Esophagus squamous epithelium (tissue), 5 donors: ENCODE data around the gene LRRC38. TPM values are rescaled to one million over a fixed set of nuclear protein-coding genes. Genes with fewer than 3 reads are reported as not detected.
"Not testable (repeated sequence)": the region's sequence is repeated elsewhere in the genome, so short reads cannot be mapped to it uniquely, and the experiment has no call there.

ENCODE experiments used
- DNase-seq: peaks from one replicate; lab custom pipeline; 2025; lab: John Stamatoyannopoulos, UW
- H3K27ac ChIP-seq, 4 donors: fragments of 200-600 bp; sonication (generic); one replicate each; pipeline ENCODE4 v1.5.1; 2016 to 2019; ENCODE audit warnings: mild to moderate bottlenecking in 1 of 4
- H3K27me3 ChIP-seq, 4 donors: fragments of 200-600 bp; sonication (generic); 1 replicate in 3 of 4; 2 replicates in 1 of 4; pipeline versions ENCODE4 v1.5.1 to v1.6.0; 2017 to 2021; ENCODE audit warnings: antibody characterized with exemption in 1 of 4
- H3K36me3 ChIP-seq, 3 donors: fragments of 200-600 bp; sonication (generic); one replicate each; pipeline ENCODE4 v1.5.1; 2016 to 2019
- H3K4me1 ChIP-seq, 3 donors: fragments of 200-600 bp; sonication (generic); one replicate each; pipeline ENCODE4 v1.5.1; 2017 to 2019
- H3K4me3 ChIP-seq, 4 donors: fragments of 200-600 bp; sonication (generic); 1 replicate in 3 of 4; 2 replicates in 1 of 4; pipeline ENCODE4 v1.5.1; 2016 to 2019; ENCODE audit warnings: mild to moderate bottlenecking in 2 of 4, moderate library complexity in 1 of 4
- H3K9me3 ChIP-seq, 3 donors: fragments of 200-600 bp; sonication (generic); one replicate each; pipeline ENCODE4 v1.5.1; 2016 to 2019
- POLR2A ChIP-seq, 4 donors: fragments of 450-650 bp; IDR thresholded peaks; one replicate each; pipeline ENCODE4 v1.6.1; 2017; ENCODE audit warnings: antibody characterized with exemption in 4 of 4, mild to moderate bottlenecking in 4 of 4, moderate library complexity in 3 of 4
- WGBS, 2 donors: methylation state at CpG; one replicate each; pipeline ENCODE4 v1.1.5; 2018; 5-methylcytosine and 5-hydroxymethylcytosine counted together
- intact Hi-C: fragments of 100-400 bp; cut with DNase I; formaldehyde crosslinking; loops from one replicate; pipeline ENCODE4 v1.15.0; 2022
- total RNA-seq, 4 donors: library from RNA; depleted of rRNA; stranded (reverse); fragments of >200 nt; gene quantifications; one replicate each; pipeline ENCODE4 v1.1.0, GENCODE V29; 2016
- TF ChIP-seq, protein P1 (sequence below), 6 experiments: fragments of 450-650 bp in 4 of 6; fragments of 200-600 bp in 2 of 6; sonication (generic) in 2 of 6; IDR thresholded peaks; one replicate each; pipeline ENCODE4 v1.5.1; 2016 to 2019; ENCODE audit warnings: antibody characterized with exemption in 6 of 6, mild to moderate bottlenecking in 4 of 6, moderate library complexity in 4 of 6
- donor health status: DM: yes; HTN: yes; CAD: no.

The LRRC38 gene
- total RNA-seq, 4 donors from 2014 or later, result 0.19 TPM; not detected in 3

DNA sequence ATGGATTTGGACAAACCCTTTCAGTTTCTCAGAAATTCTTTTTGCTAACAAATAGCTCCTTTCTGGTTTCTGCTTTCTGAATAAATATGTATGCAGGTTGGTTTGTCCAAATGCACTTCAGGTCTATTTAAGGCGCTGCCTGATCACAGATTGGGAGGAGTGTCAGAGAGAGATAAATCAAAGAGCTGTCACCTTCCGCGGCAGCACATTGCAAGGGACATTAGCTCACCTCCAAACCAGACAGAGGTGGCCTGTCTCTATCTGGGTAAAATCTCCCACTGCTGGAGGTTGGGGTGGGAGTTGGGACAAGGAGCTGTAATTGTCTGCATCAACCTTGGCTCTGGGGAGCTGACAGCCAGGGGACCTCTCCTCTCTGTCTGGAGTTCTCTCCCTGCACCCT is 78.3 kb downstream of the LRRC38 start:
- no peaks in the 10 kb centered on the region for H3K36me3 ChIP-seq
- no peak overlapping the region for H3K4me3 ChIP-seq
- TF ChIP-seq POLR2A (IDR thresholded peaks at IDR 0.05), result no peak
- TF ChIP-seq, protein P1, sequence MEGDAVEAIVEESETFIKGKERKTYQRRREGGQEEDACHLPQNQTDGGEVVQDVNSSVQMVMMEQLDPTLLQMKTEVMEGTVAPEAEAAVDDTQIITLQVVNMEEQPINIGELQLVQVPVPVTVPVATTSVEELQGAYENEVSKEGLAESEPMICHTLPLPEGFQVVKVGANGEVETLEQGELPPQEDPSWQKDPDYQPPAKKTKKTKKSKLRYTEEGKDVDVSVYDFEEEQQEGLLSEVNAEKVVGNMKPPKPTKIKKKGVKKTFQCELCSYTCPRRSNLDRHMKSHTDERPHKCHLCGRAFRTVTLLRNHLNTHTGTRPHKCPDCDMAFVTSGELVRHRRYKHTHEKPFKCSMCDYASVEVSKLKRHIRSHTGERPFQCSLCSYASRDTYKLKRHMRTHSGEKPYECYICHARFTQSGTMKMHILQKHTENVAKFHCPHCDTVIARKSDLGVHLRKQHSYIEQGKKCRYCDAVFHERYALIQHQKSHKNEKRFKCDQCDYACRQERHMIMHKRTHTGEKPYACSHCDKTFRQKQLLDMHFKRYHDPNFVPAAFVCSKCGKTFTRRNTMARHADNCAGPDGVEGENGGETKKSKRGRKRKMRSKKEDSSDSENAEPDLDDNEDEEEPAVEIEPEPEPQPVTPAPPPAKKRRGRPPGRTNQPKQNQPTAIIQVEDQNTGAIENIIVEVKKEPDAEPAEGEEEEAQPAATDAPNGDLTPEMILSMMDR (IDR thresholded peaks at IDR 0.05), result no peak
- no peak overlapping the region for H3K27ac ChIP-seq
- WGBS, 2 donors, result 37 to 53% methylated on average over 3 of the region's 3 CpGs
- no peaks in the 10 kb centered on the region for H3K4me1 ChIP-seq
- DNase-seq, result no peak
- no peaks in the 10 kb centered on the region for H3K9me3 ChIP-seq
- H3K27me3 ChIP-seq, result peaks cover 0 to 20% (median 0%) of the 10 kb centered on the region in 4 donors
- intact Hi-C loops, result no loop called here

DNA sequence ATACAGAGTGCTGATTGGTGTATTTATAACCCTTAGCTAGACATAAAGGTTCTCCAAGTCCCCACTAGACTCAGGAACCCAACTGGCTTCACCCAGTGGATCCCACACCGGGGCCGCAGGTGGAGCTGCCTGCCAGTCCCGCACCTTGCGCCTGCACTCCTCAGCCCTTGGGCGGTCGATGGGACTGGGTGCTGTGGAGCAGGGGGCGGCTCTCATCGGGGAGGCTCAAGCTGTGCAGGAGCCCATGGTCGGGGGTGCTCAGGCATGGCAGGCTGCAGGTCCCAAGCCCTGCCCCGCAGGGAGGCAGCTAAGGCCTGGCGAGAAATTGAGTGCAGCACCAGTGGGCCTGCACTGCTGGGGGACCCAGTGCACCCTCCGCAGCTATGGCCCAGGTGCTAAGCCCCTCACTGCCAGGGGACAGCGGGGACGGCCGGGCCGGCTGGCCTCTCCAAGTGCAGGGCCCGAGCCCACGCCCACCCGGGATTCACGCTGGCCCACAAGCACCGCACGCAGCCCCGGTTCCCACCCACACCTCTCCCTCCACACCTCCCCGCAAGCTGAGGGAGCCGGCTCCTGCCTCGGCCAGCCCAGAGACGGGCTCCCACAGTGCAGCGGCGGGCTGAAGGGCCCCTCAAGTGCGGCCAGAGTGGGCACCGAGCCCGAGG is 80.0 kb downstream of the LRRC38 start:
- H3K27ac ChIP-seq, intact Hi-C loops, H3K9me3 ChIP-seq, H3K4me1 ChIP-seq, H3K36me3 ChIP-seq, H3K4me3 ChIP-seq, DNase-seq: not testable (repeated sequence)
- H3K27me3 ChIP-seq, result peaks cover 0 to 25% (median 0%) of the 10 kb centered on the region in 4 donors
- WGBS, 2 donors, result no CpG with 5 or more reads among the region's 32 CpGs

DNA sequence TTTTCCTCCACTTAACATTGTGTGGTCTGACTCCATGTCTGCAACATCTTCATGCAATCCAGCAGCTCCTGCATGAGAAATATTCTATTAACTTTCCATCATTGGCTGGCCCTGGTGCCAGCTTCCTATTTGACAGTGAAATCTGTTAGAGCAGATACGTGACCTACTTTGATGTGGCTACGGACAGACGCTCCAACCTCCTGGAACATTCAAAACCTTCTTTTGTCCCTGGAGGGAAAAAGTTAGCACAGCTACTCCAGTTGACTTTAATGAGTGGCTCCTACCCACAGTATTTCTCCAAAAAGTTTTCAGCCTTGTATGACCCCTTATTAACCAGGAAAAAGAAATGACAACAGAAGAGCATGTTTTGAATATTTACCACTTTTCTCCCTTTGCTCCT is 81.6 kb downstream of the LRRC38 start:
- DNase-seq, result no peak
- no peaks in the 10 kb centered on the region for H3K9me3 ChIP-seq
- 34 to 49% methylated on average over 3 of the region's 3 CpGs for WGBS, 2 donors
- no peak overlapping the region for H3K27ac ChIP-seq
- peaks cover 0 to 36% (median 0%) of the 10 kb centered on the region in 4 donors for H3K27me3 ChIP-seq
- TF ChIP-seq POLR2A (IDR thresholded peaks at IDR 0.05), result no peak
- TF ChIP-seq, protein P1 (IDR thresholded peaks at IDR 0.05), result no peak
- no peaks in the 10 kb centered on the region for H3K36me3 ChIP-seq
- H3K4me1 ChIP-seq, result no peaks in the 10 kb centered on the region
- H3K4me3 ChIP-seq, result no peak overlapping the region
- intact Hi-C loops, result no loop called here

DNA sequence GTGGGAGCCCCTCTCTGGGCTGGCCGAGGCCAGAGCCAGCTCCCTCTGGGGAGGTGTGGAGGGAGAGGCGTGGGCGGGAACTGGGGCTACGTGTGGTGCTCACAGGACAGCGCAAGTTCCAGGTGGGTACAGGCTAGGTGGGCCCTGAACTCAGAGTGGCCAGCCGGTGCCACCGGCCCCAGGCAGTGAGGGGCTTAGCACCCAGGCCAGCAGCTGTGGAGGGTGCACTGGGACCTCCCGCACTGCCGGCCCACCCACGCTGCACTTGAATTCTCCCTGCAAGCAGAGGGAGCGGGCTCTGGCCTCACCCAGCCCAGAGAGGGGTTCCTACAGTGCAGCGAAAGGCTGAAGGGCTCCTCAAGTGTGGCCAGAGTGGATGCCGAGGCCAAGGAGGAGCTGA is 83.3 kb downstream of the LRRC38 start:
- no peak for DNase-seq
- H3K9me3 ChIP-seq, result no peaks in the 10 kb centered on the region
- TF ChIP-seq, protein P1 (IDR thresholded peaks at IDR 0.05), result no peak
- no peak for TF ChIP-seq POLR2A (IDR thresholded peaks at IDR 0.05)
- 100% methylated on average over 1 to 2 of the region's 13 CpGs for WGBS, 2 donors
- no peak overlapping the region for H3K27ac ChIP-seq
- H3K4me3 ChIP-seq, result no peak overlapping the region
- H3K4me1 ChIP-seq, result no peaks in the 10 kb centered on the region
- no peaks in the 10 kb centered on the region for H3K36me3 ChIP-seq
- intact Hi-C loops, result no loop called here
- peaks cover 0 to 29% (median 0%) of the 10 kb centered on the region in 4 donors for H3K27me3 ChIP-seq

Other genes with a start within 250 kb of the LRRC38 start
- gene PRAMEF8, start 228.9 kb downstream of the LRRC38 start, total RNA-seq, result not detected
- not detected for gene PRAMEF33, start 210.5 kb downstream of the LRRC38 start, total RNA-seq
- gene PRAMEF15, start 198.4 kb downstream of the LRRC38 start, total RNA-seq, result not detected
- gene PRAMEF14, start 166.9 kb downstream of the LRRC38 start, total RNA-seq, result not detected
- not detected for gene PRAMEF19, start 142.1 kb downstream of the LRRC38 start, total RNA-seq
- not detected for gene PRAMEF17, start 124.4 kb downstream of the LRRC38 start, total RNA-seq
- not detected for gene PRAMEF20, start 103.6 kb downstream of the LRRC38 start, total RNA-seq
- gene PDPN, start 69.8 kb upstream of the LRRC38 start, total RNA-seq, result 10 to 100 TPM in 3 of 4 donors, 1 to 10 TPM in 1; 4.5 to 24.2 (median 17.6) TPM
- 10 to 100 TPM; 19.2 to 37.4 (median 26.2) TPM for gene PRDM2, start 186.2 kb upstream of the LRRC38 start, total RNA-seq